Stimulated activated CD8-positive, alpha-beta memory T cell treated with anti-CD3 and anti-CD28 coated beads, Interleukin-4, amount 100 ng/mL, for 24 hours (primary cell): ENCODE results near the gene DNAJC25.
"Not testable (repeated sequence)": the region's sequence is repeated elsewhere in the genome, so short reads cannot be mapped to it uniquely, and the experiment has no call there.

Source experiments
- DNase-seq: peaks from one replicate; pipeline ENCODE4 v3.0.0-alpha.2; 2020; ENCODE audit warnings: low read depth

The DNAJC25 gene

GRCh38 chr9:111631214-111631971 is at the start of gene DNAJC25:
Gene DNAJC25 (plus strand): TSS chr9:111631334. CDS start chr9:111631408, 74 bp downstream.
- peak; percentile 92 for DNase-seq

- no peak for DNase-seq
Measured at GRCh38 chr9:111582888-111583287, 48.2 kb upstream of the DNAJC25 start.

- DNase-seq, result no peak
Measured at GRCh38 chr9:111586378-111586777, 44.8 kb upstream of the DNAJC25 start.

- no peak for DNase-seq
Measured at GRCh38 chr9:111588846-111589245, 42.3 kb upstream of the DNAJC25 start.

- peak; percentile 28 for DNase-seq
Measured at GRCh38 chr9:111597852-111598732, 33.0 kb upstream of the DNAJC25 start.

GRCh38 chr9:111598733-111599091 is 32.4 kb upstream of the DNAJC25 start:
- DNase-seq, result no peak

GRCh38 chr9:111599092-111599954 is 31.8 kb upstream of the DNAJC25 start, which contains the start of gene PTGR1:
Gene PTGR1 (minus strand): TSS chr9:111599647. CDS start chr9:111597422, 2,225 bp downstream.
- no peak for DNase-seq

- no peak for DNase-seq
Measured at GRCh38 chr9:111599955-111600343, 31.2 kb upstream of the DNAJC25 start.

- no peak for DNase-seq
Measured at GRCh38 chr9:111601237-111602018, 29.7 kb upstream of the DNAJC25 start.

GRCh38 chr9:111603041-111603440 is 28.1 kb upstream of the DNAJC25 start:
- DNase-seq, result no peak

- no peak for DNase-seq
Measured at GRCh38 chr9:111604054-111604615, 27.0 kb upstream of the DNAJC25 start.

GRCh38 chr9:111605041-111605559 is 26.0 kb upstream of the DNAJC25 start:
- no peak for DNase-seq

- no peak for DNase-seq
Measured at GRCh38 chr9:111610149-111610548, 21.0 kb upstream of the DNAJC25 start.

GRCh38 chr9:111610845-111611244 is 20.3 kb upstream of the DNAJC25 start:
- DNase-seq, result no peak

GRCh38 chr9:111613436-111614040 is 17.6 kb upstream of the DNAJC25 start:
- no peak for DNase-seq

GRCh38 chr9:111615928-111616327 is 15.2 kb upstream of the DNAJC25 start:
- DNase-seq, result no peak

- DNase-seq, result not testable (repeated sequence)
Measured at GRCh38 chr9:111617349-111617748, 13.8 kb upstream of the DNAJC25 start.

- DNase-seq, result no peak
Measured at GRCh38 chr9:111621895-111622480, 9.1 kb upstream of the DNAJC25 start.

GRCh38 chr9:111622626-111623025 is 8.5 kb upstream of the DNAJC25 start:
- DNase-seq, result no peak
